Calu3 (cell line): ENCODE measurements around the gene C1QTNF5. TPM values are rescaled to one million over a fixed set of nuclear protein-coding genes. Genes with fewer than 3 reads are reported as not detected.

Source experiments
- BruUV-seq: library from RNA; stranded (reverse); fragments of 400-500 nt; replicated peaks from 2 replicates; lab custom pipeline; 2021; lab: Mats Ljungman, UMichigan
- CTCF ChIA-PET: fragments of 300-600 bp; sonication (Branson Sonifier 250); formaldehyde crosslinking; loops from one replicate; lab custom pipeline; 2022; ENCODE audit warnings: antibody characterized with exemption; lab: Charles Lee
- DNase-seq: peaks from one replicate; pipeline ENCODE4 v3.0.0; 2022
- H3K27ac Mint-ChIP-seq: one replicate; pipeline ENCODE4 v1.8.0; 2022; ENCODE audit warnings: mixed read lengths; ENCODE audit not compliant: unreplicated experiment
- H3K27me3 Mint-ChIP-seq: one replicate; pipeline ENCODE4 v1.8.0; 2022; ENCODE audit warnings: mixed read lengths; ENCODE audit not compliant: unreplicated experiment
- H3K36me3 Mint-ChIP-seq: one replicate; pipeline ENCODE4 v1.8.0; 2022; ENCODE audit warnings: mild to moderate bottlenecking, moderate library complexity, mixed read lengths; ENCODE audit not compliant: insufficient read depth, unreplicated experiment
- H3K4me1 Mint-ChIP-seq: one replicate; pipeline ENCODE4 v1.8.0; 2022; ENCODE audit warnings: mild to moderate bottlenecking, low read depth, mixed read lengths; ENCODE audit not compliant: unreplicated experiment
- H3K4me3 Mint-ChIP-seq: one replicate; pipeline ENCODE4 v1.8.0; 2022; ENCODE audit warnings: mild to moderate bottlenecking, low read depth, moderate library complexity, mixed read lengths; ENCODE audit not compliant: unreplicated experiment
- H3K9me3 Mint-ChIP-seq: one replicate; pipeline ENCODE4 v1.8.0; 2022; ENCODE audit warnings: low read depth, mixed read lengths; ENCODE audit not compliant: unreplicated experiment
- CTCF ChIP-seq: fragments of 200-600 bp; IDR thresholded peaks from one replicate; pipeline ENCODE4 v1.8.0; 2022; ENCODE audit warnings: antibody characterized with exemption; ENCODE audit not compliant: unreplicated experiment
- intact Hi-C: fragments of 100-400 bp; cut with micrococcal nuclease; formaldehyde crosslinking; loops from one replicate; pipeline ENCODE4 v1.10.0; 2022; ENCODE audit not compliant: unreplicated experiment
- total RNA-seq: library from RNA; stranded (reverse); gene quantifications from 2 replicates; pipeline ENCODE4 v1.2.3, GENCODE V29; 2022

C1QTNF5 gene
- total RNA-seq, 1 experiment from 2014 or later = not detected

GRCh38 chr11:119300198-119300964, 40.3 kb downstream of the C1QTNF5 start:
- H3K36me3 Mint-ChIP-seq = peaks cover 5% of the 10 kb centered on the region

GRCh38 chr11:119299416-119299815, 41.3 kb downstream of the C1QTNF5 start:
- peaks cover 5% of the 10 kb centered on the region for H3K36me3 Mint-ChIP-seq
- BruUV-seq = no TSS peak
- intact Hi-C loops = no loop called here

More at GRCh38 chr11:119300198-119300964, 40.3 kb downstream of the C1QTNF5 start:
- CTCF ChIA-PET = no interaction called here
- intact Hi-C loops = no loop called here
- DNase-seq = no peak
- Mint-ChIP-seq H3K27ac (no peak overlapping the region), H3K4me3 (no peak overlapping the region), H3K4me1 (no peaks in the 10 kb centered on the region), H3K27me3 (no peaks in the 10 kb centered on the region), H3K9me3 (no peaks in the 10 kb centered on the region)
- TF ChIP-seq CTCF = no peak
- no TSS peak for BruUV-seq

GRCh38 chr11:119298726-119299125, 42.0 kb downstream of the C1QTNF5 start:
- no TSS peak for BruUV-seq
- no peak for DNase-seq
- Mint-ChIP-seq H3K27ac (no peak overlapping the region), H3K9me3 (no peaks in the 10 kb centered on the region), H3K36me3 (peaks cover 5% of the 10 kb centered on the region), H3K27me3 (no peaks in the 10 kb centered on the region), H3K4me3 (no peak overlapping the region), H3K4me1 (no peaks in the 10 kb centered on the region)
- CTCF ChIA-PET = no interaction called here
- TF ChIP-seq CTCF = no peak
- intact Hi-C loops = no loop called here

More at GRCh38 chr11:119299416-119299815, 41.3 kb downstream of the C1QTNF5 start:
- CTCF ChIA-PET = no interaction called here
- no peak for TF ChIP-seq CTCF
- Mint-ChIP-seq H3K27me3 (no peaks in the 10 kb centered on the region), H3K4me1 (no peaks in the 10 kb centered on the region), H3K4me3 (no peak overlapping the region), H3K9me3 (no peaks in the 10 kb centered on the region), H3K27ac (no peak overlapping the region)
- no peak for DNase-seq

GRCh38 chr11:119297938-119298337, 42.7 kb downstream of the C1QTNF5 start:
- no peaks in the 10 kb centered on the region for H3K9me3 Mint-ChIP-seq
- CTCF ChIA-PET = no interaction called here
- intact Hi-C loops = no loop called here
- no TSS peak for BruUV-seq
- no peaks in the 10 kb centered on the region for H3K27me3 Mint-ChIP-seq
- no peak for TF ChIP-seq CTCF
- DNase-seq = no peak
- H3K27ac Mint-ChIP-seq = no peak overlapping the region
- H3K4me3 Mint-ChIP-seq = no peak overlapping the region
- peaks cover 5% of the 10 kb centered on the region for H3K36me3 Mint-ChIP-seq
- H3K4me1 Mint-ChIP-seq = no peaks in the 10 kb centered on the region
